Psoas muscle (tissue), 8 donors: ENCODE measurements around the gene SNUPN. TPM values are rescaled to one million over a fixed set of nuclear protein-coding genes. Genes with fewer than 3 reads are reported as not detected.

Experiments used
- ATAC-seq, 4 donors: fragments of 200-7000 bp; cut with Tn5 transposase; one replicate each; pipeline ENCODE4 v1.9.1; 2020; ENCODE audit warnings: moderate library complexity in 3 of 4, mild to moderate bottlenecking in 2 of 4
- DNase-seq, 2 donors: peaks; one replicate each; pipeline ENCODE4 v3.0.0-alpha.2; 2020
- H3K27ac ChIP-seq: fragments of 200-600 bp; one replicate; pipeline ENCODE4 v1.8.0; 2022
- H3K27me3 ChIP-seq, 3 donors: fragments of 200-600 bp in 1 of 3; one replicate each; pipeline versions ENCODE4 v1.6.1 to v1.8.0; 2013 to 2022; ENCODE audit warnings: low read length in 2 of 3, mild to moderate bottlenecking in 2 of 3, moderate library complexity in 1 of 3; ENCODE audit not compliant: insufficient read depth in 3 of 3
- H3K36me3 ChIP-seq, 2 donors: fragments of 200-600 bp in 1 of 2; one replicate each; pipeline versions ENCODE4 v1.6.1 to v1.8.0; 2013 to 2022; ENCODE audit warnings: low read depth in 1 of 2, mild to moderate bottlenecking in 1 of 2, moderate library complexity in 1 of 2; ENCODE audit not compliant: insufficient read depth in 1 of 2
- H3K4me1 ChIP-seq: fragments of 200-600 bp; one replicate; pipeline ENCODE4 v1.8.0; 2022
- H3K4me3 ChIP-seq: fragments of 200-600 bp; one replicate; pipeline ENCODE4 v1.8.0; 2022; ENCODE audit warnings: mild to moderate bottlenecking
- H3K9me3 ChIP-seq: fragments of 200-600 bp; one replicate; pipeline ENCODE4 v1.8.0; 2022
- WGBS, 3 donors: extraction: QIAGEN DNeasy Blood & Tissue Kit; methylation state at CpG; one replicate each; pipeline versions ENCODE4 v1.1.6 to v1.1.7; 2013; 5-methylcytosine and 5-hydroxymethylcytosine counted together
- intact Hi-C, 2 donors: fragments of 100-400 bp; cut with DNase I; formaldehyde crosslinking; loops; one replicate each; pipeline versions ENCODE4 v1.11.0 to v1.14.2; 2022
- polyA plus RNA-seq, 3 donors: library from polyadenylated mRNA; stranded (reverse); fragments of 200-250 nt; gene quantifications; one replicate each; pipeline ENCODE4 v1.2.3, GENCODE V29; 2013
- total RNA-seq, 4 donors: library from RNA; stranded (reverse); fragmentation: NEBNext Ultra II Directional in 2 of 4; extraction: Animal tissue kit (Norgen Biotek cat#: 25700) in 2 of 4; gene quantifications; one replicate each; pipeline versions ENCODE4 v1.2.1 to v1.2.4, GENCODE V29; 2021 to 2023
- TF ChIP-seq, protein P1 (sequence below): fragments of 200-600 bp; IDR thresholded peaks from one replicate; pipeline ENCODE4 v1.8.0; 2022; ENCODE audit warnings: antibody characterized with exemption
- donor health status: healthy with polysubstance abuse.
- donor health status: DM: no; HTN: no; CAD: no; lungs with moderate emphysema.
- donor health status: Bipolar disorder and iron deficiency.
- donor health status: healthy.
- donor health status: DM: yes; HTN: yes; CAD: no.
- donor health status: DM: no; HTN: no; CAD: no.
- donor health status: DM: no; HTN: no; CAD: no.
- donor health status: DM: yes; HTN: yes; CAD: no.

Gene SNUPN
- total and polyA plus RNA-seq, 7 donors = 17.1 to 40.9 (median 21.9) TPM

DNA sequence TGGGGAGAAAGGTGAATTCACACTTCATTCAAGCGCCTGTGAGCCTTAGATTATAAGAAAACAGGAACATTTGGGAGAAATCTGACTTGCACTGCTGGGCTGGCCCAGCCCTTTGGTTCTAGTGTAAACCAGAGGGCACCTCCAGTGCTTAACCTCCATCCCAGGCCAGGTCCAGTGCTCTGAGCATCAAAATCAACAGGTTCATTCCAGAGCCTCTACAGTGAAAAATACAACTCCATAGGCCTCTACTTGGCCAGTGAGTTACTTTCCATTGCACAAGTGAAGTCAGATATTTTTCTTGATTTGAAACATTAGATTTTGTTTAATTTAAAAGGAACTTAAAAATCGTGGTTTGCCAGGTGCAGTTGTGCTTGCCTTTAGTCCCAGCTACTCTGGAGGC, 3.0 kb downstream of the SNUPN start:
- intact Hi-C loops = loop anchor here in 1 of 2 donors (10.0 kb wide), 1 partner anchor 258 kb away; the partner anchor contains the start of gene MAN2C1

GRCh38 chr15:75620841-75621391, 4.6 kb downstream of the SNUPN start:
- H3K4me3 ChIP-seq = no peak overlapping the region
- ATAC-seq = peak in 2 of 4 donors; percentile 22 to 32
- peaks cover 2 to 48% of the 10 kb centered on the region in 2 donors for H3K36me3 ChIP-seq
- TF ChIP-seq, protein P1, sequence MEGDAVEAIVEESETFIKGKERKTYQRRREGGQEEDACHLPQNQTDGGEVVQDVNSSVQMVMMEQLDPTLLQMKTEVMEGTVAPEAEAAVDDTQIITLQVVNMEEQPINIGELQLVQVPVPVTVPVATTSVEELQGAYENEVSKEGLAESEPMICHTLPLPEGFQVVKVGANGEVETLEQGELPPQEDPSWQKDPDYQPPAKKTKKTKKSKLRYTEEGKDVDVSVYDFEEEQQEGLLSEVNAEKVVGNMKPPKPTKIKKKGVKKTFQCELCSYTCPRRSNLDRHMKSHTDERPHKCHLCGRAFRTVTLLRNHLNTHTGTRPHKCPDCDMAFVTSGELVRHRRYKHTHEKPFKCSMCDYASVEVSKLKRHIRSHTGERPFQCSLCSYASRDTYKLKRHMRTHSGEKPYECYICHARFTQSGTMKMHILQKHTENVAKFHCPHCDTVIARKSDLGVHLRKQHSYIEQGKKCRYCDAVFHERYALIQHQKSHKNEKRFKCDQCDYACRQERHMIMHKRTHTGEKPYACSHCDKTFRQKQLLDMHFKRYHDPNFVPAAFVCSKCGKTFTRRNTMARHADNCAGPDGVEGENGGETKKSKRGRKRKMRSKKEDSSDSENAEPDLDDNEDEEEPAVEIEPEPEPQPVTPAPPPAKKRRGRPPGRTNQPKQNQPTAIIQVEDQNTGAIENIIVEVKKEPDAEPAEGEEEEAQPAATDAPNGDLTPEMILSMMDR = no peak
- H3K27ac ChIP-seq = peak overlapping the region; percentile 39
- no peaks in the 10 kb centered on the region for H3K27me3 ChIP-seq
- peak; percentile 81 to 87 for DNase-seq
- WGBS, 3 donors = 50 to 59% (median 51%) methylated on average over 7 of the region's 7 CpGs
- H3K9me3 ChIP-seq = no peaks in the 10 kb centered on the region
- intact Hi-C loops = loop anchor here in 1 of 2 donors (10.0 kb wide), 1 partner anchor 256 kb away; the partner anchor contains the start of gene MAN2C1
- H3K4me1 ChIP-seq = peaks cover 3% of the 10 kb centered on the region

More for the DNA sequence above, 3.0 kb downstream of the SNUPN start:
- 75 to 81% (median 79%) methylated on average over 2 of the region's 2 CpGs for WGBS, 3 donors
- Histone ChIP-seq H3K9me3 (no peaks in the 10 kb centered on the region), H3K27ac (no peak overlapping the region), H3K4me1 (peaks cover 10% of the 10 kb centered on the region), H3K36me3 (peaks cover 2 to 33% of the 10 kb centered on the region in 2 donors), H3K27me3 (no peaks in the 10 kb centered on the region), H3K4me3 (no peak overlapping the region)
- TF ChIP-seq, protein P1 = no peak
- DNase-seq (no peak), ATAC-seq (no peak)

GRCh38 chr15:75620058-75620820, 5.3 kb downstream of the SNUPN start:
- intact Hi-C loops = loop anchor here in 1 of 2 donors (10.0 kb wide), 1 partner anchor 255 kb away; the partner anchor contains the start of gene MAN2C1
- DNase-seq (no peak), ATAC-seq (no peak)
- H3K27ac ChIP-seq = peak overlapping the region; percentile 37
- no peak overlapping the region for H3K4me3 ChIP-seq
- peaks cover 2% of the 10 kb centered on the region for H3K4me1 ChIP-seq
- WGBS, 3 donors = 46 to 52% (median 48%) methylated on average over 4 of the region's 4 CpGs
- H3K9me3 ChIP-seq = no peaks in the 10 kb centered on the region
- no peaks in the 10 kb centered on the region for H3K27me3 ChIP-seq
- peaks cover 2 to 54% of the 10 kb centered on the region in 2 donors for H3K36me3 ChIP-seq
- TF ChIP-seq, protein P1 = no peak

DNA sequence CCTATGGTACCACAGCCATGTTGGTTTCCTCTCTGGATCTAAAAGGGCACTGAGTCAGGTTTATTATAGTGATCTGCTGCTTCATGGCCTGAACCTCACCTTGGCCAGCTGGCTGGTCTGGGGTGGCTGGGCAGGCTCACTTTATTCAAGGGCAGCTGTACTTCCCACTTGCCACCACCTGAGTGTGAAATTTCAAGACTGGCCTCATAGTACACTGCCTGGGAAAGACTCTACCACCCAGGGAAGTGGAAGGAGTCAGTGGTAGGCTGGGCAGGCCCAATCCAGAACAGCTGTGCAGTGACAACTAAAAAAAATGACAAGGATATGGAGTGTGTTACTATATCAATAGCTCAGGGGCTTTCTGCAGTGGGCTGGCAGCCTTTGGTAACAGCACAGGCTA, 8.8 kb downstream of the SNUPN start:
- DNase-seq = no peak
- TF ChIP-seq, protein P1 = no peak
- intact Hi-C loops = no loop called here

More for the DNA sequence above, 8.8 kb downstream of the SNUPN start:
- no peak for ATAC-seq
- Histone ChIP-seq H3K36me3 (peaks cover 2 to 89% of the 10 kb centered on the region in 2 donors), H3K4me1 (peaks cover 2% of the 10 kb centered on the region), H3K27ac (no peak overlapping the region), H3K4me3 (no peak overlapping the region), H3K9me3 (no peaks in the 10 kb centered on the region), H3K27me3 (no peaks in the 10 kb centered on the region)
